GM20431 (cell line): ENCODE measurements around the gene MED25.

Experiments
- in situ Hi-C: fragments of 300-500 bp; cut with MseI, MboI; formaldehyde crosslinking; loops from one replicate; pipeline ENCODE4 v1.15.0; 2020; ENCODE audit warnings: low sequenced_read_pairs; ENCODE audit not compliant: unreplicated experiment

Gene MED25

GRCh38 chr19:49854378-49855263 is 36.5 kb downstream of the MED25 start:
- in situ Hi-C loops, result no loop called here

- in situ Hi-C loops, result no loop called here
Measured at GRCh38 chr19:49855277-49855675, 37.2 kb downstream of the MED25 start.

GRCh38 chr19:49855676-49856573 is 37.8 kb downstream of the MED25 start:
- in situ Hi-C loops, result no loop called here

- in situ Hi-C loops, result no loop called here
Measured at GRCh38 chr19:49856574-49857021, 38.5 kb downstream of the MED25 start.

GRCh38 chr19:49857061-49857837 is 39.2 kb downstream of the MED25 start:
- in situ Hi-C loops, result no loop called here

- in situ Hi-C loops, result no loop called here
Measured at GRCh38 chr19:49857838-49858087, 39.7 kb downstream of the MED25 start.

- in situ Hi-C loops, result no loop called here
Measured at GRCh38 chr19:49858088-49858985, 40.2 kb downstream of the MED25 start.

- in situ Hi-C loops, result no loop called here
Measured at GRCh38 chr19:49859682-49860335, 41.7 kb downstream of the MED25 start.

GRCh38 chr19:49860336-49861102 is 42.4 kb downstream of the MED25 start:
- in situ Hi-C loops, result no loop called here

GRCh38 chr19:49861107-49861506 is 43.0 kb downstream of the MED25 start:
- in situ Hi-C loops, result no loop called here

GRCh38 chr19:49861541-49862378 is 43.7 kb downstream of the MED25 start:
- in situ Hi-C loops, result no loop called here

- in situ Hi-C loops, result no loop called here
Measured at GRCh38 chr19:49862391-49863253, 44.5 kb downstream of the MED25 start.

- in situ Hi-C loops, result no loop called here
Measured at GRCh38 chr19:49863254-49863934, 45.3 kb downstream of the MED25 start.

- in situ Hi-C loops, result no loop called here
Measured at GRCh38 chr19:49863935-49864320, 45.8 kb downstream of the MED25 start.

- in situ Hi-C loops, result no loop called here
Measured at GRCh38 chr19:49864890-49865289, 46.8 kb downstream of the MED25 start.
